Endothelial cell of umbilical vein (primary cell): Measurements from ENCODE around the gene SPPL3. TPM values are rescaled to one million over a fixed set of nuclear protein-coding genes. Genes with fewer than 3 reads are reported as not detected.

Experiments
- BruUV-seq: library from RNA; stranded (reverse); fragments of 400-500 nt; replicated peaks from 2 replicates; lab custom pipeline; 2021; lab: Mats Ljungman, UMichigan
- CTCF ChIA-PET: fragments of 300-600, 350-600 bp; sonication (Branson Sonifier 250); formaldehyde crosslinking; loops from one replicate; lab custom pipeline; 2021; ENCODE audit warnings: antibody characterized with exemption, inconsistent platforms; lab: Charles Lee
- POLR2A ChIA-PET: fragments of 300-600, 350-600 bp; sonication (Branson Sonifier 250); formaldehyde crosslinking; loops from one replicate; lab custom pipeline; 2021; ENCODE audit warnings: antibody characterized with exemption, inconsistent platforms; lab: Charles Lee
- DNase-seq: peaks from one replicate; pipeline ENCODE4 v3.0.0-alpha.2; 2011; ENCODE audit warnings: low read depth, low spot score
- FAIRE-seq: peaks from 2 replicates; lab custom pipeline; 2011; peaks lifted over from hg19 to GRCh38; lab: Jason Lieb, UNC
- H2AFZ ChIP-seq: 2 replicates; pipeline ENCODE4 v1.6.0; 2012; ENCODE audit warnings: low read depth, low read length, control low read depth, inconsistent platforms
- H3K27ac ChIP-seq: 2 replicates; pipeline ENCODE4 v1.5.1; 2011; ENCODE audit warnings: low read depth, mild to moderate bottlenecking, control low read depth, low read length, moderate library complexity; ENCODE audit not compliant: insufficient read depth
- H3K27me3 ChIP-seq, 2 experiments: 2 replicates each; pipeline versions ENCODE4 v1.6.0 to v1.6.1; 2011; ENCODE audit warnings: low read length in 2 of 2, mixed read lengths in 1 of 2; ENCODE audit not compliant: control insufficient read depth in 2 of 2, insufficient read depth in 2 of 2
- H3K36me3 ChIP-seq, 2 experiments: 2 replicates in 1 of 2; 3 replicates in 1 of 2; pipeline ENCODE4 v1.5.1; 2011; ENCODE audit warnings: low read length in 2 of 2, mild to moderate bottlenecking in 1 of 2, moderate library complexity in 1 of 2; ENCODE audit not compliant: control insufficient read depth in 2 of 2, insufficient read depth in 2 of 2; ENCODE audit errors: extremely low read depth in 1 of 2
- H3K4me1 ChIP-seq: 3 replicates; pipeline ENCODE4 v1.5.1; 2011; ENCODE audit warnings: mild to moderate bottlenecking, low read length; ENCODE audit not compliant: control insufficient read depth, insufficient read depth; ENCODE audit errors: extremely low read depth
- H3K4me2 ChIP-seq: 2 replicates; pipeline ENCODE4 v1.6.1; 2011; ENCODE audit warnings: low read length, control low read depth, mixed read lengths; ENCODE audit not compliant: insufficient read depth
- H3K4me3 ChIP-seq, 3 experiments: fragments of 200-600 bp in 1 of 3; sonication (generic), shearing (Covaris generic) in 1 of 3; replicated peaks in 1 of 3; 2 replicates each; pipeline ENCODE4 v1.5.1; 2011 to 2016; ENCODE audit warnings: control low read depth in 3 of 3, low read length in 3 of 3, mild to moderate bottlenecking in 2 of 3, inconsistent platforms in 1 of 3, low read depth in 1 of 3, moderate library complexity in 1 of 3; ENCODE audit not compliant: insufficient read depth in 1 of 3
- H3K79me2 ChIP-seq: 2 replicates; pipeline ENCODE4 v1.6.0; 2012; ENCODE audit warnings: low read length, inconsistent platforms; ENCODE audit not compliant: control insufficient read depth, insufficient read depth
- H3K9ac ChIP-seq: replicated peaks from 2 replicates; pipeline ENCODE3; 2011; ENCODE audit warnings: low read length, control low read depth; ENCODE audit not compliant: insufficient read depth; ENCODE audit errors: extremely low read depth
- H3K9me1 ChIP-seq: replicated peaks from 3 replicates; pipeline ENCODE4 v1.6.0; 2011; ENCODE audit warnings: mild to moderate bottlenecking, low read length; ENCODE audit not compliant: control insufficient read depth, insufficient read depth; ENCODE audit errors: extremely low read depth
- H3K9me3 ChIP-seq: replicated peaks from 2 replicates; pipeline ENCODE4 v1.5.1; 2012; ENCODE audit warnings: low read length, inconsistent platforms; ENCODE audit not compliant: control insufficient read depth, insufficient read depth
- H4K20me1 ChIP-seq: replicated peaks from 2 replicates; pipeline ENCODE3; 2011; ENCODE audit warnings: mild to moderate bottlenecking, low read length; ENCODE audit not compliant: control insufficient read depth, insufficient read depth; ENCODE audit errors: extremely low read depth
- CTCF ChIP-seq, 2 donors: IDR thresholded peaks; 1 replicate in 1 of 2; 2 replicates in 1 of 2; pipeline ENCODE4 v1.5.1; 2011; ENCODE audit warnings: low read length in 2 of 2, mild to moderate bottlenecking in 2 of 2, moderate library complexity in 2 of 2, control low read depth in 1 of 2, inconsistent platforms in 1 of 2, low read depth in 1 of 2; ENCODE audit not compliant: insufficient read depth in 1 of 2; ENCODE audit errors: extremely low read depth in 1 of 2
- EZH2 ChIP-seq: IDR thresholded peaks from 2 replicates; pipeline ENCODE4 v1.6.1; 2012; ENCODE audit warnings: borderline replicate concordance, low read depth, mild to moderate bottlenecking, moderate library complexity, low read length, inconsistent platforms; ENCODE audit not compliant: severe bottlenecking
- FOS ChIP-seq: IDR thresholded peaks from 2 replicates; pipeline ENCODE4 v1.6.1; 2011; ENCODE audit warnings: mild to moderate bottlenecking, low read length, moderate library complexity, borderline replicate concordance; ENCODE audit not compliant: insufficient read depth
- GATA2 ChIP-seq: IDR thresholded peaks from 2 replicates; pipeline ENCODE4 v1.7.0; 2011; ENCODE audit warnings: low read depth, mild to moderate bottlenecking, moderate library complexity, mixed read lengths, low read length; ENCODE audit not compliant: insufficient read length, insufficient read depth
- JUN ChIP-seq: IDR thresholded peaks from 2 replicates; pipeline ENCODE4 v1.6.1; 2011; ENCODE audit warnings: borderline replicate concordance, low read depth; ENCODE audit not compliant: insufficient read length, insufficient read depth
- MAX ChIP-seq: IDR thresholded peaks from 2 replicates; pipeline ENCODE4 v1.6.1; 2011; ENCODE audit not compliant: insufficient read depth, insufficient read length
- MYC ChIP-seq: IDR thresholded peaks from one replicate; pipeline ENCODE4 v1.6.1; 2011; ENCODE audit warnings: mild to moderate bottlenecking, low read depth, low read length
- POLR2A ChIP-seq: IDR thresholded peaks from 2 replicates; pipeline ENCODE4 v1.6.1; 2012; ENCODE audit warnings: low read depth, mild to moderate bottlenecking, control low read depth, low read length
- POLR2AphosphoS5 ChIP-seq: IDR thresholded peaks from 2 replicates; pipeline ENCODE4 v1.6.1; 2012; ENCODE audit warnings: low read depth, mild to moderate bottlenecking, control low read depth, low read length, moderate library complexity; ENCODE audit not compliant: insufficient read depth
- dilution Hi-C: fragments of 300-500 bp; cut with MboI; formaldehyde crosslinking; loops from one replicate; pipeline ENCODE4 v1.15.0; 2019; ENCODE audit warnings: low sequenced_read_pairs; ENCODE audit not compliant: extremely low pct_ligation_motif_present
- intact Hi-C: fragments of 100-400 bp; cut with micrococcal nuclease; formaldehyde crosslinking; loops from one replicate; pipeline ENCODE4 v1.10.0; 2022
- polyA plus RNA-seq, 4 experiments: library from polyadenylated mRNA; depleted of rRNA in 3 of 4; stranded (reverse) in 3 of 4; unstranded in 1 of 4; fragments of >200 nt; gene quantifications; 2 replicates each; pipeline versions ENCODE4 v1.2.1 to v1.2.3, GENCODE V29; 2011 to 2012; ENCODE audit warnings: missing spikeins in 1 of 4
- total RNA-seq: library from RNA; stranded (reverse); gene quantifications from 2 replicates; pipeline ENCODE4 v1.2.3, GENCODE V29; 2021

Gene SPPL3
- total and polyA plus RNA-seq, 2 donors (not counting 3 experiments of a cell fraction or from before 2014, with no cell fraction given) = 30.6 to 53.0 TPM

GRCh38 chr12:120941412-120941811 lies 37.3 kb upstream of the SPPL3 start:
- Histone ChIP-seq H4K20me1 (no peaks in the 10 kb centered on the region), H3K79me2 (no peaks in the 10 kb centered on the region), H2AFZ (no peak overlapping the region), H3K9ac (no peak overlapping the region), H3K9me3 (no peaks in the 10 kb centered on the region), H3K9me1 (no peaks in the 10 kb centered on the region), H3K27ac (no peak overlapping the region), H3K4me1 (no peaks in the 10 kb centered on the region), H3K4me3 (no peak overlapping the region), H3K36me3 (no peaks in the 10 kb centered on the region), H3K4me2 (no peak overlapping the region), H3K27me3 (peaks cover 0 to 7% of the 10 kb centered on the region in 2 experiments)
- FAIRE-seq = no peak
- no TSS peak for BruUV-seq
- dilution Hi-C loops = no loop called here
- intact Hi-C loops = no loop called here
- TF ChIP-seq FOS (no peak), EZH2 (no peak), GATA2 (no peak), MAX (no peak), JUN (no peak), MYC (no peak), CTCF (IDR thresholded peaks at IDR 0.05; ENCODE audit: extremely low read depth in 1 of 2, insufficient read depth in 1 of 2, low read depth in 1 of 2, low read length in 2 of 2) (no peak), POLR2A (no peak), POLR2AphosphoS5 (no peak)
- no peak for DNase-seq
- ChIA-PET POLR2A (no interaction called here), CTCF (interaction anchor here (3.6 kb wide), 1 partner anchor 30 kb away, joined by 23 read pairs; no protein-coding TSS in a partner anchor)
